K562 (cell line): ENCODE measurements around the gene PCDH9. TPM values are rescaled to one million over a fixed set of nuclear protein-coding genes. Genes with fewer than 3 reads are reported as not detected.

Experiments used
- ATAC-seq: fragments of 200-7000 bp; cut with Tn5 transposase; 3 replicates; pipeline ENCODE4 v1.9.1; 2020; ENCODE audit warnings: moderate library complexity
- BruUV-seq: library from RNA; stranded (reverse); fragments of 400-500 nt; replicated peaks from 2 replicates; lab custom pipeline; 2021; lab: Mats Ljungman, UMichigan
- CTCF ChIA-PET: fragments of 300-600 bp; formaldehyde crosslinking; extraction: SDS; loops from one replicate; lab custom pipeline; 2021; ENCODE audit warnings: low intra/inter-chr PET ratio; lab: Yijun Ruan, JAX
- POLR2A ChIA-PET: fragments of 300-600, 350-650 bp; sonication (Branson Sonifier 250); formaldehyde crosslinking; extraction: SDS; loops from one replicate; lab custom pipeline; 2021; ENCODE audit warnings: antibody characterized with exemption, inconsistent platforms; lab: Yijun Ruan, JAX
- DNase-seq, 4 experiments: peaks; one replicate each; pipeline versions ENCODE4 v3.0.0 to v3.0.0-alpha.2; 2011 to 2018; ENCODE audit warnings: low spot score in 3 of 4, mixed read lengths in 3 of 4; ENCODE audit errors: extremely low read depth in 1 of 4
- FAIRE-seq: peaks from 2 replicates; lab custom pipeline; 2011; peaks lifted over from hg19 to GRCh38; lab: Jason Lieb, UNC
- H2AFZ ChIP-seq: 2 replicates; pipeline ENCODE4 v1.6.0; 2011; ENCODE audit warnings: low read depth, low read length, control low read depth, inconsistent platforms
- H3K27ac ChIP-seq: fragments of 200-600 bp; 3 replicates; pipeline ENCODE4 v1.8.0; 2011; ENCODE audit warnings: low read depth, mild to moderate bottlenecking, control low read depth, inconsistent platforms, low read length, moderate library complexity, mixed read lengths; ENCODE audit errors: extremely low read depth
- H3K27me3 ChIP-seq, 2 experiments: fragments of 300-600 bp in 1 of 2; 2 replicates in 1 of 2; 3 replicates in 1 of 2; pipeline versions ENCODE4 v1.6.0 to v1.8.0; 2011; ENCODE audit warnings: inconsistent platforms in 2 of 2, low read length in 2 of 2, mild to moderate bottlenecking in 1 of 2, mixed read lengths in 1 of 2, moderate library complexity in 1 of 2; ENCODE audit not compliant: control insufficient read depth in 2 of 2, insufficient read depth in 2 of 2
- H3K36me3 ChIP-seq: fragments of 300-600 bp; 3 replicates; pipeline ENCODE4 v1.8.0; 2011; ENCODE audit warnings: mild to moderate bottlenecking, low read length, inconsistent platforms; ENCODE audit not compliant: control insufficient read depth, insufficient read depth
- H3K4me1 ChIP-seq, 2 experiments: fragments of 200-600 bp in 1 of 2; replicated peaks in 1 of 2; 2 replicates in 1 of 2; 3 replicates in 1 of 2; pipeline versions ENCODE4 v1.5.1 to v1.8.0; 2011; ENCODE audit warnings: inconsistent platforms in 2 of 2, low read length in 2 of 2, mild to moderate bottlenecking in 1 of 2, mixed read lengths in 1 of 2, moderate library complexity in 1 of 2; ENCODE audit not compliant: control insufficient read depth in 2 of 2, insufficient read depth in 2 of 2
- H3K4me2 ChIP-seq: 2 replicates; pipeline ENCODE4 v1.6.1; 2011; ENCODE audit warnings: low read length, control low read depth, inconsistent platforms, mixed read lengths; ENCODE audit not compliant: insufficient read depth
- H3K4me3 ChIP-seq: fragments of 200-600 bp; sonication (generic), shearing (Covaris generic); 2 replicates; pipeline ENCODE4 v1.5.1; 2016; ENCODE audit warnings: control low read depth, inconsistent platforms
- H3K79me2 ChIP-seq: fragments of 200-600 bp; 3 replicates; pipeline ENCODE4 v1.8.0; 2011; ENCODE audit warnings: low read length, inconsistent platforms; ENCODE audit not compliant: control insufficient read depth, insufficient read depth
- H3K9ac ChIP-seq, 2 experiments: 2 replicates each; pipeline versions ENCODE4 v1.6.0 to v1.6.1; 2011; ENCODE audit warnings: low read depth in 2 of 2, low read length in 2 of 2, control low read depth in 1 of 2, inconsistent platforms in 1 of 2, mild to moderate bottlenecking in 1 of 2, mixed read lengths in 1 of 2; ENCODE audit not compliant: insufficient read depth in 1 of 2
- H3K9me1 ChIP-seq: one replicate; pipeline ENCODE4 v1.6.0; 2011; ENCODE audit warnings: inconsistent platforms, mild to moderate bottlenecking, low read length, moderate library complexity; ENCODE audit not compliant: control insufficient read depth, insufficient read depth
- H3K9me3 ChIP-seq: replicated peaks from 2 replicates; pipeline ENCODE4 v1.5.1; 2011; ENCODE audit warnings: low read depth, low read length, inconsistent platforms; ENCODE audit not compliant: control insufficient read depth, insufficient read depth
- H4K20me1 ChIP-seq: replicated peaks from 2 replicates; pipeline ENCODE4 v1.6.1; 2011; ENCODE audit warnings: low read length, inconsistent platforms, mixed read lengths; ENCODE audit not compliant: control insufficient read depth, insufficient read depth
- FOXK2 ChIP-seq, 2 experiments: fragments of 450-650 bp; IDR thresholded peaks in 1 of 2; conservative IDR thresholded peaks in 1 of 2; 2 replicates each; pipeline ENCODE4 v1.6.1; 2016; ENCODE audit warnings: low read depth in 2 of 2, mild to moderate bottlenecking in 1 of 2
- GATA2 ChIP-seq: sonication (generic); formaldehyde crosslinking; IDR thresholded peaks from 2 replicates; pipeline ENCODE4 v1.4.0; 2020; ENCODE audit warnings: mild to moderate bottlenecking, missing genetic modification reagents
- HLTF ChIP-seq: fragments of 450-650 bp; IDR thresholded peaks from 2 replicates; pipeline ENCODE4 v1.6.1; 2016
- HNRNPH1 ChIP-seq: fragments of 200-400 bp; formaldehyde crosslinking; optimal IDR thresholded peaks from 2 replicates; pipeline ENCODE3; 2017; ENCODE audit warnings: low read depth, mild to moderate bottlenecking, low read length, moderate library complexity
- ID3 ChIP-seq, 2 experiments: fragments of 250-450 bp in 1 of 2; fragments of 450-650 bp in 1 of 2; sonication (Bioruptor Pico) in 1 of 2; IDR thresholded peaks; 2 replicates each; pipeline versions ENCODE4 v1.6.1 to v1.8.0; 2016 to 2021; ENCODE audit warnings: mild to moderate bottlenecking in 2 of 2, moderate library complexity in 2 of 2, missing compliant biosample characterization in 1 of 2, missing genetic modification characterization in 1 of 2
- MTA2 ChIP-seq: fragments of 450-650 bp; IDR thresholded peaks from 2 replicates; pipeline ENCODE4 v1.6.1; 2016; ENCODE audit warnings: low read depth
- PCBP2 ChIP-seq: fragments of 200-400 bp; formaldehyde crosslinking; IDR thresholded peaks from 2 replicates; pipeline ENCODE4 v1.6.1; 2018; ENCODE audit warnings: low read length, low read depth, mild to moderate bottlenecking, moderate library complexity; ENCODE audit not compliant: poor library complexity, severe bottlenecking
- PML ChIP-seq: IDR thresholded peaks from 2 replicates; pipeline ENCODE4 v1.6.1; 2012; ENCODE audit warnings: low read length, inconsistent platforms
- SMARCB1 ChIP-seq: IDR thresholded peaks from 2 replicates; pipeline ENCODE4 v1.6.1; 2011; ENCODE audit warnings: improper control_type of control experiment, low read depth; ENCODE audit not compliant: insufficient read length
- ZBTB7A ChIP-seq: IDR thresholded peaks from 2 replicates; pipeline ENCODE4 v1.6.1; 2011; ENCODE audit warnings: low read depth, mild to moderate bottlenecking, low read length, moderate library complexity, borderline replicate concordance; ENCODE audit not compliant: control insufficient read depth
- ZBTB8A ChIP-seq: fragments of 450-650 bp; IDR thresholded peaks from 2 replicates; pipeline ENCODE4 v1.6.1; 2018; ENCODE audit warnings: mild to moderate bottlenecking, moderate library complexity; ENCODE audit not compliant: partially characterized antibody
- ZNF354B ChIP-seq: fragments of 250-450 bp; sonication (Bioruptor Pico); IDR thresholded peaks from 2 replicates; pipeline ENCODE4 v1.4.0; 2020
- ZNF41 ChIP-seq: fragments of 250-450 bp; sonication (Bioruptor Pico); conservative IDR thresholded peaks from 2 replicates; pipeline ENCODE4 v1.4.0; 2020; ENCODE audit warnings: mild to moderate bottlenecking
- WGBS: fragments of 100-300 bp; shearing (Covaris generic); methylation state at CpG from one replicate; pipeline ENCODE4 v1.1.6; 2016; ENCODE audit warnings: low coverage, mixed read lengths; ENCODE audit not compliant: insufficient coverage; ENCODE audit errors: missing lambda C conversion rate; 5-methylcytosine and 5-hydroxymethylcytosine counted together
- in situ Hi-C: fragments of 300-500 bp; cut with MboI; formaldehyde crosslinking; loops from 4 replicates; pipeline ENCODE4 v1.15.0; 2018; ENCODE audit warnings: inconsistent platforms, mixed read lengths
- intact Hi-C: fragments of 100-400 bp; cut with micrococcal nuclease; formaldehyde crosslinking; loops from 2 replicates; pipeline ENCODE4 v1.14.2; 2022
- polyA plus RNA-seq, 8 experiments: library from polyadenylated mRNA; depleted of rRNA in 4 of 8; stranded (reverse) in 5 of 8; unstranded in 3 of 8; fragments of >200 nt; fragmentation: Nextera tagmentation in 2 of 8; fragmentation: Illumina TruSeq in 1 of 8; extraction: Ambion mirVana in 2 of 8; extraction: Trizol in 1 of 8; gene quantifications; 2 replicates each; pipeline versions ENCODE4 v1.2.1 to v1.2.3, GENCODE V29; 2011 to 2014; ENCODE audit warnings: inconsistent platforms in 1 of 8, missing spikeins in 1 of 8
- total RNA-seq, 7 experiments: library from RNA; depleted of rRNA in 6 of 7; stranded (reverse); fragments of >200 nt in 6 of 7; fragmentation: Illumina TruSeq in 2 of 7; extraction: Trizol in 2 of 7; gene quantifications; 2 replicates each; pipeline versions ENCODE4 v1.2.1 to v1.2.3, GENCODE V29; 2011 to 2021; ENCODE audit warnings: low replicate concordance in 1 of 7

PCDH9 gene
- total and polyA plus RNA-seq, 9 of the 15 experiments (the other 6 are each of a cell fraction or from before 2014, with no cell fraction given) = 1.1 to 6.7 (median 4.9) TPM

- no CpG with 5 or more reads among the region's 1 CpG for WGBS
- BruUV-seq = no TSS peak
- Histone ChIP-seq H2AFZ (no peak overlapping the region), H3K27me3 (no peaks in the 10 kb centered on the region), H3K9me3 (no peaks in the 10 kb centered on the region), H3K9ac (no peak overlapping the region), H3K79me2 (no peaks in the 10 kb centered on the region), H3K4me2 (no peak overlapping the region), H3K4me3 (no peak overlapping the region), H3K9me1 (no peaks in the 10 kb centered on the region), H4K20me1 (no peaks in the 10 kb centered on the region), H3K27ac (no peak overlapping the region), H3K4me1 (no peaks in the 10 kb centered on the region), H3K36me3 (no peaks in the 10 kb centered on the region)
- in situ Hi-C loops = no loop called here
- no peak for ATAC-seq
- CTCF ChIA-PET = no interaction called here
- POLR2A ChIA-PET = interaction anchor here (0.8 to 1.0 kb wide), 2 partner anchors 9 to 66 kb away, joined by 3 read pairs; no protein-coding TSS in a partner anchor
- no peak for TF ChIP-seq PCBP2
- TF ChIP-seq ZNF41 (CRISPR knock-in tag) = no peak
- intact Hi-C loops = no loop called here
- no peak for DNase-seq
- no peak for FAIRE-seq
These were observed 225.6 kb downstream of the PCDH9 start for GRCh38 chr13:67004511-67004910.

GRCh38 chr13:67003743-67004142 lies 226.4 kb downstream of the PCDH9 start:
- ChIA-PET POLR2A (no interaction called here), CTCF (no interaction called here)
- in situ Hi-C loops = no loop called here
- ATAC-seq = no peak
- Histone ChIP-seq H3K9me1 (no peaks in the 10 kb centered on the region), H3K36me3 (no peaks in the 10 kb centered on the region), H3K9ac (no peak overlapping the region), H3K27me3 (no peaks in the 10 kb centered on the region), H4K20me1 (no peaks in the 10 kb centered on the region), H3K4me2 (no peak overlapping the region), H3K4me3 (no peak overlapping the region), H3K4me1 (no peaks in the 10 kb centered on the region), H3K27ac (no peak overlapping the region), H3K79me2 (no peaks in the 10 kb centered on the region), H2AFZ (no peak overlapping the region), H3K9me3 (no peaks in the 10 kb centered on the region)
- no TSS peak for BruUV-seq
- intact Hi-C loops = no loop called here
- no peak for DNase-seq
- WGBS = 23% methylated on average over 7 of the region's 7 CpGs
- no peak for FAIRE-seq
- no peak for TF ChIP-seq GATA2 (CRISPR knock-in tag)
- no peak for TF ChIP-seq ZNF354B (CRISPR knock-in tag)
- no peak for TF ChIP-seq FOXK2 (conservative IDR thresholded peaks at IDR 0.05 in 1 of 2, IDR thresholded peaks at IDR 0.05 in 1 of 2; ENCODE audit: low read depth in 2 of 2)
- no peak for TF ChIP-seq ZBTB8A
- TF ChIP-seq HNRNPH1 = no peak
- no peak for TF ChIP-seq PML
- no peak for TF ChIP-seq MTA2
- TF ChIP-seq HLTF = no peak
- no peak for TF ChIP-seq ZBTB7A
- no peak for TF ChIP-seq ID3 (CRISPR knock-in tag; IDR thresholded peaks at IDR 0.05)
- TF ChIP-seq ID3 (tag; IDR thresholded peaks at IDR 0.05) = no peak
- TF ChIP-seq SMARCB1 = no peak
